Measurements from ENCODE around the gene TULP1. TPM values are rescaled to one million over a fixed set of nuclear protein-coding genes. Genes with fewer than 3 reads are reported as not detected.

Gene TULP1
- total RNA-seq, 1 experiment from 2014 or later: not detected

GRCh38 chr6:35534407-35535170 is 21.9 kb upstream of the TULP1 start:
- no peaks in the 10 kb centered on the region; the same call in 1 of the 2 replicates for H3K27me3 Mint-ChIP-seq (ENCODE audit: low read depth)
- H3K4me1 Mint-ChIP-seq: peaks cover 17 to 32% of the 10 kb centered on the region in 2 experiments
- no peak overlapping the region for H2BK20ac ChIP-seq (ENCODE audit: low read depth, low read length, poor library complexity, severe bottlenecking)
- H3K9ac ChIP-seq (ENCODE audit: extremely low read depth, insufficient read length, low read length): no peak overlapping the region
- H3K79me2 ChIP-seq (ENCODE audit: insufficient read depth, low read length): no peaks in the 10 kb centered on the region
- no peaks in the 10 kb centered on the region for H3K23me2 ChIP-seq (ENCODE audit: insufficient read length, low read depth, low read length, poor library complexity, severe bottlenecking)
- H3K4me1 ChIP-seq (ENCODE audit: insufficient read depth, low read length): no peaks in the 10 kb centered on the region; the same call in 1 of the 2 replicates
- no peaks in the 10 kb centered on the region for H3K9me3 ChIP-seq (ENCODE audit: control insufficient read depth, low read depth, low read length)
- H3T11ph ChIP-seq (ENCODE audit: low read length): no peak overlapping the region
- peak overlapping the region in 2 of 3 experiments; percentile 49 to 53; a peak in 4 of 7 replicates for H3K27ac Mint-ChIP-seq
- no peak overlapping the region for H4K5ac ChIP-seq (ENCODE audit: insufficient read length, low read depth, low read length)
- no peak overlapping the region for H3K4me2 ChIP-seq (ENCODE audit: insufficient read depth, insufficient read length, low read length)
- peak overlapping the region in 1 of 2 experiments; percentile 13; a peak in 2 of 5 replicates for H3K4me3 Mint-ChIP-seq
- no peak overlapping the region for H3K23ac ChIP-seq (ENCODE audit: insufficient read length, low read depth, low read length)
- no peak overlapping the region for H2AFZ ChIP-seq (ENCODE audit: low read length)
- H3K56ac ChIP-seq (ENCODE audit: insufficient read length, low read depth, low read length): no peak overlapping the region
- no peak overlapping the region for H2AK5ac ChIP-seq (ENCODE audit: insufficient read length, low read length)
- H3K36me3 Mint-ChIP-seq (ENCODE audit: insufficient read depth in 1 of 3, low read depth in 3 of 3): no peaks in the 10 kb centered on the region
- no peak overlapping the region for H3K27ac ChIP-seq (ENCODE audit: insufficient read length, low read depth, low read length)
- H2BK15ac ChIP-seq (ENCODE audit: low read depth, low read length): no peak overlapping the region
- H4K20me1 ChIP-seq (ENCODE audit: control insufficient read depth, insufficient read depth, insufficient read length): no peaks in the 10 kb centered on the region
- peak overlapping the region; percentile 21 for H4K8ac ChIP-seq (replicated peaks; ENCODE audit: insufficient read length, low read depth, low read length)
- H3K79me1 ChIP-seq (ENCODE audit: insufficient read depth, low read depth, low read length, poor library complexity, severe bottlenecking): no peaks in the 10 kb centered on the region
- WGBS (ENCODE audit: extremely low coverage, insufficient read length, low lambda C conversion rate): no CpG with 5 or more reads among the region's 11 CpGs
- no peak for TF ChIP-seq CTCF (conservative IDR thresholded peaks at IDR 0.05)
- no peak overlapping the region for H3K4ac ChIP-seq (ENCODE audit: low read depth, low read length)
- no peaks in the 10 kb centered on the region; a peak in 1 of 5 replicates for H3K9me3 Mint-ChIP-seq
- peak overlapping the region; percentile 26 for H3K18ac ChIP-seq (ENCODE audit: insufficient read length, low read depth, low read length)
- no peak overlapping the region for H2BK120ac ChIP-seq (ENCODE audit: low read depth, low read length, poor library complexity, severe bottlenecking)
- H3K14ac ChIP-seq (ENCODE audit: insufficient read depth, low read length): 0 out of 2 replicates have a peak overlapping the region, but pooled peaks have one; percentile 41
- no peak for DNase-seq
- no peaks in the 10 kb centered on the region for H3K27me3 ChIP-seq (ENCODE audit: insufficient read depth, low read length)
- H2BK12ac ChIP-seq (ENCODE audit: insufficient read length, low read depth, low read length): no peak overlapping the region
- H4K91ac ChIP-seq (ENCODE audit: insufficient read length, low read depth, low read length): no peak overlapping the region
- no peak overlapping the region for H2BK5ac ChIP-seq (ENCODE audit: insufficient read length, low read length)
